AG09319 (cell line): ENCODE measurements around the gene SV2B.

Experiments
- DNase-seq: peaks from one replicate; pipeline ENCODE4 v3.0.0-alpha.2; 2010; ENCODE audit warnings: low read depth; ENCODE audit errors: extremely low read depth
- TF ChIP-seq, protein P1 (sequence below): IDR thresholded peaks from 2 replicates; pipeline ENCODE4 v1.5.1; 2011; ENCODE audit warnings: low read depth, mild to moderate bottlenecking, inconsistent platforms, low read length, moderate library complexity

The SV2B gene

DNA sequence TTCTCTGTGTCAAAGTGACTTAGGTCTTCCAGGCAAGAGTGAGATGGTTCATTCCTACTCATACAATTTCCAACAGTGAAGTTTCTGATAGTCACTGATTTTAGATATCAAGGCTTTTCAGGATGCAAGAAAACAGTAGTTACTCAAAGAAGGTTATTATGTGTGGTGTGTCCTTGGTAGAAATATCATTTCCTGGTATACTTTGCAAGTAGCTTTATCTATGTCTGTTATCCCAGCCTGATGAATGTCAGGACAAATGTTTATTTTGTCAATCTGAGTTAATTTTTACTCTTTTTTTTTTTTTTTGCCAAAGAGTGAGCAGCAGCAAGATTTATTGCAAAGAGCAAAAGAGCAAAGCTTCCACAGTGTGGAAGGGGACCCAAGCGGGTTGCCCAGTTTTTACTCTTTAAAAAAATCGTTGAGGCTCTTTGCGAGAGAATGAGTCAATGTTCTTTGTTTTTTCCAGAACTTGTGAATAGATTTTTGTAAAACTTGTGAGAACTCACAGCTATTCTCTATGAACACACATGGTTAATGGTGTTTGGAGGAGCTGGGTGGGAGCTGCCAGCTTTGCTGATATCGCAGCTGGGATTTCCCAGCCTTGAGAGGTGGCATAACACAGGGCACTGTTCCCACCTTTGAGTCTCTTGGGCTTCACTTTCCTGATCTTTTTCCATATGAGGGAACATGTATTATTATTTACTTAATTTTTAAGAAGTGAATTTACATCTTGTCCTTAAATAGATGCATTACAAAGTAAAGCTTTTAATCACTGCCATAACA is 51.9 kb downstream of the SV2B start:
- no peak for DNase-seq
- TF ChIP-seq, protein P1, sequence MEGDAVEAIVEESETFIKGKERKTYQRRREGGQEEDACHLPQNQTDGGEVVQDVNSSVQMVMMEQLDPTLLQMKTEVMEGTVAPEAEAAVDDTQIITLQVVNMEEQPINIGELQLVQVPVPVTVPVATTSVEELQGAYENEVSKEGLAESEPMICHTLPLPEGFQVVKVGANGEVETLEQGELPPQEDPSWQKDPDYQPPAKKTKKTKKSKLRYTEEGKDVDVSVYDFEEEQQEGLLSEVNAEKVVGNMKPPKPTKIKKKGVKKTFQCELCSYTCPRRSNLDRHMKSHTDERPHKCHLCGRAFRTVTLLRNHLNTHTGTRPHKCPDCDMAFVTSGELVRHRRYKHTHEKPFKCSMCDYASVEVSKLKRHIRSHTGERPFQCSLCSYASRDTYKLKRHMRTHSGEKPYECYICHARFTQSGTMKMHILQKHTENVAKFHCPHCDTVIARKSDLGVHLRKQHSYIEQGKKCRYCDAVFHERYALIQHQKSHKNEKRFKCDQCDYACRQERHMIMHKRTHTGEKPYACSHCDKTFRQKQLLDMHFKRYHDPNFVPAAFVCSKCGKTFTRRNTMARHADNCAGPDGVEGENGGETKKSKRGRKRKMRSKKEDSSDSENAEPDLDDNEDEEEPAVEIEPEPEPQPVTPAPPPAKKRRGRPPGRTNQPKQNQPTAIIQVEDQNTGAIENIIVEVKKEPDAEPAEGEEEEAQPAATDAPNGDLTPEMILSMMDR: no peak

DNA sequence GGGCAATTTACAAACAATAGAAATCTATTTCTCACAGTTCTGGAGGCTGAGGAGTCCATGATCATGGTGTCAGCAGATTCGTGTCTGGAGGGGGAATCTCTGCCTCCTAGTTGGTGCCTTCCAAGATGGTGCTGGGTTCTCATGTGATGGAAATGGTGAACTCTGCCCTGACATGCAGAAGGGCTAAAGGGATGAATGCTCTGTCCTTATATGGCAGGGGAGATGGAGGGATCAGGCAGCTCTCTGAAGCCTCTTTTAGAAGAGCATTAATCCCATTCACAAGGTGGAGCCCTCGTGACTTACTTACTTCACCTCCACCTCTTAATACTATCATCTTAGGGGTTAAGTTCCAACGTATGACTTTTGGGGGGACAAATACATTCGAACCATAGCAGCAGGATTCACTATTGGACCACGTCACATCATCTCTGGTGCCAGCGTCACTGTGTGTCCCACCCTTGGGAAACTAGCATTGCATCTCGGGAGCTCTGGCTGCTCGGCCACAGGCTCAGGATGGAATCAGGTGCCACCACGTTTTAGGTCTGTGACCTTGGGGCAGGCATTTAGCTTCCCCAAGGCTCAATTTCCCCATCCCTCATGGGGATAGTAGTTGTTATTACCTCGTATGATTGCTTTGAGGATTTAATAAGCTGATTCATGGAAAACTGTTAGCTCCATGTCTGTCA is 53.0 kb downstream of the SV2B start:
- DNase-seq: no peak
- TF ChIP-seq, protein P1: no peak

DNA sequence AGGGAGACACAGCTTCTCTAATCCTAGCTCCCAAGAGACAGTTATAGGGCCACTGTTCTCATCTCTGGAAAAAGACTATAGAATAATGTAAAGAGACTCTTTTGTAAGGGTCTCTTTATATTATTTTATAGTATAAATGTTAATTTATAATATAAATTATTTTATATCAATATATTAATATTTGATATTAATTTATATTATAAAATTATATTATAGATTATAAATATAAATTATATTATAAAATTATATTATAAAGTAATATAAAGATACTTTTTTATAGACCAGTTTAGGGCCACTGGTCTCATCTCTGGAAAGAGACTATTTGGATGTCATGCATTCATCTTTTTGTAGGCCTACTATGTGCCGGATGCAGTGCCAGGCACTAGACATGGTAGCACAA is 53.9 kb downstream of the SV2B start:
- TF ChIP-seq, protein P1: no peak
- no peak for DNase-seq

DNA sequence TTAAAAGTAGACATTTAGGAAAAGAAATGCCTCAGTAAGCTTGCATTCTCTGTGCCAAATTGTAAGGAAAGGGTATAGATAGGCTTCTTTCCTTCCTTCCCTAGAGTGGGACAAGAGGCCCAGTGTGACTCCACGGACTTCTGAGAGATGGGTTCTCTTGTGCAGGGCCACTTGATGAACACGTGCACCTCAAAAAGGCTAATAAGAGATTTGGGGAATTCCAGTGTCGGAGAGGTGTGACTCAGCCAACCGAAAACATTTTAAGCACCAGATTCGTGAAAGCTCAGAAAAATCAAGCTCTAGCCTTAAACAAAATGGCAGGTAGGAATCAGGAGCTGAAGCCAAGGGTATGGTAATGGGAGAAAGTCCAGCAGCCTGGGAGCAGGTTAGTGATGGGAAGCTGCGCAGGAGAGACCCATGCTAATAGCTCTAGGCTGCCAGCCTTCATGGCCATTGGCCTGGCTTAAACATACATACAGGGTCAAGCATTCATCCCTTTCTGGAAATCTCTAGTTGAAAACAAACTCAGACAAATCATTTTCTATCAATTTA is 56.2 kb downstream of the SV2B start:
- TF ChIP-seq, protein P1: no peak
- no peak for DNase-seq

- TF ChIP-seq, protein P1: no peak
- DNase-seq: no peak
Observed at GRCh38 chr15:91158415-91159394, 58.6 kb downstream of the SV2B start.

- TF ChIP-seq, protein P1: no peak
- DNase-seq: no peak
Observed at GRCh38 chr15:91165850-91166249, 65.8 kb downstream of the SV2B start.
